Natural killer cell treated with Interleukin-12 subunit alpha and Interleukin-12 subunit beta and Interleukin-15 and Interleukin-18, amount 100 ng/mL, for 72 hours (primary cell): Measurements from ENCODE around the gene LARP4. TPM values are rescaled to one million over a fixed set of nuclear protein-coding genes. Genes with fewer than 3 reads are reported as not detected.
"Not testable (repeated sequence)": the region's sequence is repeated elsewhere in the genome, so short reads cannot be mapped to it uniquely, and the experiment has no call there.

Source experiments
- ATAC-seq, 2 donors: fragments of 150-1000 bp; cut with Tn5 transposase in 1 of 2; sonication (Bioruptor Pico), chemical (Tn5 transposase) in 1 of 2; 2 replicates each; pipeline ENCODE4 v1.10.0; 2021
- DNase-seq: peaks from one replicate; pipeline ENCODE4 v3.0.0; 2022; ENCODE audit warnings: low spot score
- H3K27ac Mint-ChIP-seq, 2 donors: 1 replicate in 1 of 2; 2 replicates in 1 of 2; pipeline ENCODE4 v1.8.0; 2022; ENCODE audit warnings: mixed read lengths in 2 of 2, mild to moderate bottlenecking in 1 of 2, moderate library complexity in 1 of 2
- H3K27me3 Mint-ChIP-seq, 2 donors: 1 replicate in 1 of 2; 2 replicates in 1 of 2; pipeline ENCODE4 v1.8.0; 2022; ENCODE audit warnings: mixed read lengths in 2 of 2
- H3K36me3 Mint-ChIP-seq: one replicate; pipeline ENCODE4 v1.8.0; 2022; ENCODE audit warnings: mixed read lengths
- H3K4me1 Mint-ChIP-seq, 2 donors: 1 replicate in 1 of 2; 2 replicates in 1 of 2; pipeline ENCODE4 v1.8.0; 2022; ENCODE audit warnings: low read depth in 2 of 2, mixed read lengths in 2 of 2, mild to moderate bottlenecking in 1 of 2
- H3K4me3 Mint-ChIP-seq: one replicate; pipeline ENCODE4 v1.8.0; 2022; ENCODE audit warnings: mixed read lengths
- H3K9me3 Mint-ChIP-seq: 2 replicates; pipeline ENCODE4 v1.8.0; 2022; ENCODE audit warnings: mixed read lengths
- total RNA-seq, 2 donors: library from RNA; stranded (reverse); gene quantifications; one replicate each; pipeline ENCODE4 v1.2.3, GENCODE V29; 2022

LARP4 gene
- total RNA-seq, 2 donors from 2014 or later = 68.5 to 79.0 TPM

DNA sequence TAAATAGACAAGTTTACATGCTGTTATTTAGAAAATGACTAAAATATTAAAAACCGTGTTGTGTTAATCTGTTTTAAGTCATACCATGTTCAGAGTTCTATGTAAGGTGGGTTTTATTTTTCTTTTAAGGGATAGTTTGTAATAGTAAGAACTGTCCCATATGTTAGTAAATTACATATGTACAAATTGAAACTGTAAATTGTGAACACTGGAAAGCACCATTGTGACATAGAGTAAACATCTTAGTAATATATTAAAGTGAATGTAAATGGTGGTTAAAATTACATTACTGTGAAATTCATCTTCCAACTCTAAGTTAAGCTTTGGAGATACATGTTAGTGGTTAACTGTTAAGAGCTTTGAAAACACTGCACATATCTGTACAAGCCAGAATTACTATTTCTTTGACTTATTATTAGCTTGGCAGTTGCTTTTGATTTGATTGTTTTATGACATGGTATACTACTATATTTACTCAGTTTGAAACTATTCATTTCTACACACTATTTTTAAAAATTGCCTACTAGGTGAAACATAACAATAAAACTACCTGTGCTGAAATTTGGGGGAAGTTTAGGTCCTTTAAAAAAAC is 76.7 kb downstream of the LARP4 start:
- no peaks in the 10 kb centered on the region for H3K4me1 Mint-ChIP-seq
- peak overlapping the region in 1 of 2 donors; percentile 73 for H3K27ac Mint-ChIP-seq
- no peak overlapping the region for H3K4me3 Mint-ChIP-seq
- H3K36me3 Mint-ChIP-seq = peaks cover 29% of the 10 kb centered on the region
- no peaks in the 10 kb centered on the region for H3K9me3 Mint-ChIP-seq
- DNase-seq = no peak
- no peaks in the 10 kb centered on the region for H3K27me3 Mint-ChIP-seq
- peak in 1 of 2 donors; percentile 36 for ATAC-seq

GRCh38 chr12:50482571-50482970 is 81.9 kb downstream of the LARP4 start:
- no peak for ATAC-seq
- H3K36me3 Mint-ChIP-seq = peaks cover 5% of the 10 kb centered on the region
- H3K27ac Mint-ChIP-seq = no peak overlapping the region
- no peaks in the 10 kb centered on the region for H3K9me3 Mint-ChIP-seq
- H3K4me3 Mint-ChIP-seq = no peak overlapping the region
- H3K27me3 Mint-ChIP-seq = no peaks in the 10 kb centered on the region
- H3K4me1 Mint-ChIP-seq = no peaks in the 10 kb centered on the region
- no peak for DNase-seq

DNA sequence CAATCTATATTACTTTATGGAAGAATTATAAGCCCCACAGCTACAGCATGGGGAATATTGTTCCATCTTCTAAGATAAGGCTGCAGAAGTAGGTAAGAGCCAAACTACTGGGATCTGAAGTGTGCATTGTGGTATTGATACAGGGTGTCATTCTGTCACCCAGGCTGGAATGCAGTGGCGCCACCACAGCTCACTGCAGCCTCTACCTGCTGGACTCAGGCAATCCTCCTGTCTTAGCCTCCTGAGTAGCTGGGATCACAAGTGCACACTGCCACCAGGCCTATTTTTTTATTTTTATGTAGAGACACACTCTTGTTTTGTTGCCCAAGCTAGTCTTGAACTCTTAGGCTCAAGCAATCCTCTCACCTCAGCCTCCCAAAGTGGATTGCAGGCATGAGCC is 82.8 kb downstream of the LARP4 start:
- no peak for DNase-seq
- Mint-ChIP-seq H3K27me3 (no peaks in the 10 kb centered on the region), H3K4me3 (no peak overlapping the region), H3K9me3 (no peaks in the 10 kb centered on the region), H3K27ac (no peak overlapping the region), H3K36me3 (peaks cover 3% of the 10 kb centered on the region), H3K4me1 (no peaks in the 10 kb centered on the region)
- ATAC-seq = no peak

DNA sequence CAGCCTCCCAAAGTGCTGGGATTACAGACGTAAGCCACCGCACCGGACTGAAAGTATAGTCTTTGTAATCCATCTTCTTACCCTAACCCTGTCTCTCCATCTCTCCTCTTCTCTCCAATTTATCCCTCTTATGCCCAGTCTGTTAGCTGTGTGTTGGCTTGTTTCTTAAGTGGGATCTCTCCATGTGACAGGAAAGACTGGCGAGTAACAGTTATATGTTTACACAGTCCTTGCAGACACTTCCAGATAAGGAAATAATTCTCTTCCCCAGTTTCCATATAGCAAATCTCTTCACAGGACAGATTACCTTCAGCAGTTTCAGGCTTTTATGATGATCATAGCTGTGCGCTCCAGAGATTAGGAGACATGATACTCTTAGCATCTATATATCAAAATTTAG is 88.1 kb downstream of the LARP4 start:
- Mint-ChIP-seq H3K27ac (no peak overlapping the region), H3K36me3 (peaks cover 13% of the 10 kb centered on the region), H3K9me3 (peaks cover 5% of the 10 kb centered on the region), H3K27me3 (no peaks in the 10 kb centered on the region), H3K4me3 (no peak overlapping the region), H3K4me1 (no peaks in the 10 kb centered on the region)
- no peak for DNase-seq
- ATAC-seq = no peak

DNA sequence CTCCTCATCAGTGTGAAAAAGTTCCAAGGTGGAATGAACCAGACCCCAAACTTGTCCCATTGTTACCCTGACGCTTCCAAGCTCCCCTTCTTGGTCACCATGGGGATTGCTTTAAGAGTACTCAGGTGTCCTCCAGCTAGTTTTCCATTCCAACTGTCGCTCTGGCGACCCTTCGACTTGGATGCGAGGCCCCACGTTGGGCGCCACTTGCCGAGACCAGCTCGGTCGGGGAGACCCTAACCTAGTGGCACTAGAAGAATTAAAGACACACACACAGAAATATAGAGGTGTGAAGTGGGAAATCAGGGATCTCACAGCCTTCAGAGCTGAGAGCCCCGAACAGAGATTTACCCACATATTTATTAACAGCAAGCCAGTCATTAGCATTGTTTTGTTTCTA is 97.4 kb downstream of the LARP4 start:
- not testable (repeated sequence) for H3K4me3 Mint-ChIP-seq, H3K27ac Mint-ChIP-seq, H3K4me1 Mint-ChIP-seq, DNase-seq, ATAC-seq, H3K9me3 Mint-ChIP-seq, H3K27me3 Mint-ChIP-seq
- peaks cover 47% of the 10 kb centered on the region for H3K36me3 Mint-ChIP-seq

- Mint-ChIP-seq H3K9me3 (no peaks in the 10 kb centered on the region), H3K4me1 (peaks cover 30 to 38% of the 10 kb centered on the region in 2 donors), H3K4me3 (peak within 1 kb of the TSS; percentile 91), H3K36me3 (no peaks in the 10 kb centered on the region), H3K27ac (peak within 1 kb of the TSS; percentile 70 to 90), H3K27me3 (no peaks in the 10 kb centered on the region)
- DNase-seq (peak; percentile 97), ATAC-seq (peak; percentile 98)
Observed at GRCh38 chr12:50504798-50505674, 104.4 kb downstream of the LARP4 start, which contains the start of gene DIP2B. DIP2B (plus strand) TSS chr12:50504985; CDS start chr12:50505141, 156 bp downstream.

GRCh38 chr12:50505675-50506530 is 105.2 kb downstream of the LARP4 start:
- Mint-ChIP-seq H3K4me3 (peak overlapping the region; percentile 91), H3K9me3 (no peaks in the 10 kb centered on the region), H3K36me3 (no peaks in the 10 kb centered on the region), H3K4me1 (peaks cover 30 to 38% of the 10 kb centered on the region in 2 donors), H3K27ac (peak overlapping the region; percentile 70 to 90), H3K27me3 (no peaks in the 10 kb centered on the region)
- no peak for ATAC-seq
- DNase-seq = no peak

DNA sequence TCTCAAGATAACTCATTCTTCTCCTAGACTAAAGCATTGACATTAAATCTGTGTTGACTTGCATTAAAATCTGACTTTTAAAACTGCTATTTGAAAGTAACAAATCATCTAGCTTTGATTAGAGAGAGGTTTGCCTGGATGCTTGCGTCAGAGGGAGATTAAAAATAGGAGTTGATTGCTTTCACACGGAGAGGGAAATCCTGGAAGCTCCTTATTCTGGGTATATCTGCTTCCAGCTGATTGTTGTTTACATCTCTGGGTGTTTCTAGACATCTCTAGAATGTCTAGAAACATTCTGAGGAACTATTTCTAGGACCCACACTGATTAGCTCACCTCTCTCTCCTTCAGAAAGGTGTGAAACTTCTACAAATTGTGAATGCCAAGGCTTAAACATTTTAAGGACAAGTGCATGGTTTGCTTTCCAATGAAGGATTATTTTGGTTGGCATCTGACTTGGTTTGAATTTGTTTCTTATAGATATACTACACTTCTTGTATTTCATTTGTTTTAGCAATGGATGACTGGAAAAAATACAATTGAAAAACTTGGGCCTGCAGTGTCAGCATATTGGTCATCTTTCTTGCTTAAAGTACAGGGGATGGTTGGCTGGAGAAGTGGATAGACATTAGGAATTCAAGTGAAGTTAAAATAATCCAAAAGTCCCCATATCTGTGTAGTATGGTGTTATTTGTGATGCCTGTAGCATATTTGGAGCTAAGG is 106.2 kb downstream of the LARP4 start:
- Mint-ChIP-seq H3K36me3 (no peaks in the 10 kb centered on the region), H3K9me3 (no peaks in the 10 kb centered on the region), H3K4me1 (peaks cover 30 to 38% of the 10 kb centered on the region in 2 donors), H3K27ac (peak overlapping the region; percentile 70 to 90), H3K27me3 (no peaks in the 10 kb centered on the region), H3K4me3 (peak overlapping the region; percentile 91)
- ATAC-seq = no peak
- DNase-seq = no peak

DNA sequence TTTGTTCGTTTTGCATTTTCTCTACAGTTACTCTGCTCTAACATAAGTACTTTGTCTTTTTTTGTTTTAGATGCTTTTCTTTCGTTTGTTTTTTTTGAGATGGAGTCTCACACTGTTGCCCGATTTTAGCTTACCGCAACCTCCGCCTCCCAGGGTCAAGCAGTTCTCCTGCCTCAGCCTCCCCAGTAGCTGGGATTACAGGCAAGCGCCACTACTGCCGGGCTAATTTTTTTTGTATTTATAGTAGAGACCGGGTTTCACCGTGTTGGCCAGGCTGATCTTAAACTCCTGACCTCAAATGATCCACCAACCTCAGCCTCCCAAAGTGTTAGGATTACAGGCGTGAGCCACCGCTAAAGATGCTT is 106.8 kb downstream of the LARP4 start:
- DNase-seq (no peak), ATAC-seq (no peak)
- H3K4me1 Mint-ChIP-seq = peaks cover 30 to 38% of the 10 kb centered on the region in 2 donors
- peak overlapping the region; percentile 20 to 90 for H3K27ac Mint-ChIP-seq
- H3K27me3 Mint-ChIP-seq = no peaks in the 10 kb centered on the region
- H3K9me3 Mint-ChIP-seq = no peaks in the 10 kb centered on the region
- peak overlapping the region; percentile 91 for H3K4me3 Mint-ChIP-seq
- H3K36me3 Mint-ChIP-seq = no peaks in the 10 kb centered on the region

- Mint-ChIP-seq H3K4me3 (peak overlapping the region; percentile 41), H3K4me1 (peaks cover 30 to 38% of the 10 kb centered on the region in 2 donors), H3K9me3 (no peaks in the 10 kb centered on the region), H3K36me3 (no peaks in the 10 kb centered on the region), H3K27ac (peak overlapping the region; percentile 20 to 90), H3K27me3 (no peaks in the 10 kb centered on the region)
- DNase-seq (no peak), ATAC-seq (no peak)
Observed at GRCh38 chr12:50507930-50508329, 107.2 kb downstream of the LARP4 start.

DNA sequence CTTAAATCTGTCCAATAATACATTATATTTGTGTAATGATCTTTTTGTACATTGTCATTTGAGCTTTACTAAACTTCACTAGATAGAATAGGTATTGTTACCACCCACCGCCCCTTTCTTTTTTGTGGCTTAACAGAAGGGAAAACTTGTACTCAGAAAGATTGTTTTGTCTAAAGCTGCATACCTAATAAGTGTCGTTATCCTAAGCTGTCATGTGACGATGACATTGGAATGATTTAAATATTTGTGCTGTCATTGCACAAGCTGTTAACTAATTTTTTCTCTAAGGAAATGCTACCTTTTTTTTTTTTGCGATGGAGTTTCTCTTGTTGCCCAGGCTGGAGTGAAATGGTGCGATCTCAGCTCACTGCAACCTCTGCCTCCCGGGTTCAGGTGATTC is 107.7 kb downstream of the LARP4 start:
- Mint-ChIP-seq H3K36me3 (no peaks in the 10 kb centered on the region), H3K27me3 (no peaks in the 10 kb centered on the region), H3K4me3 (no peak overlapping the region), H3K9me3 (no peaks in the 10 kb centered on the region), H3K4me1 (peaks cover 30 to 38% of the 10 kb centered on the region in 2 donors), H3K27ac (peak overlapping the region in 1 of 2 donors; percentile 90)
- DNase-seq = no peak
- ATAC-seq = no peak

DNA sequence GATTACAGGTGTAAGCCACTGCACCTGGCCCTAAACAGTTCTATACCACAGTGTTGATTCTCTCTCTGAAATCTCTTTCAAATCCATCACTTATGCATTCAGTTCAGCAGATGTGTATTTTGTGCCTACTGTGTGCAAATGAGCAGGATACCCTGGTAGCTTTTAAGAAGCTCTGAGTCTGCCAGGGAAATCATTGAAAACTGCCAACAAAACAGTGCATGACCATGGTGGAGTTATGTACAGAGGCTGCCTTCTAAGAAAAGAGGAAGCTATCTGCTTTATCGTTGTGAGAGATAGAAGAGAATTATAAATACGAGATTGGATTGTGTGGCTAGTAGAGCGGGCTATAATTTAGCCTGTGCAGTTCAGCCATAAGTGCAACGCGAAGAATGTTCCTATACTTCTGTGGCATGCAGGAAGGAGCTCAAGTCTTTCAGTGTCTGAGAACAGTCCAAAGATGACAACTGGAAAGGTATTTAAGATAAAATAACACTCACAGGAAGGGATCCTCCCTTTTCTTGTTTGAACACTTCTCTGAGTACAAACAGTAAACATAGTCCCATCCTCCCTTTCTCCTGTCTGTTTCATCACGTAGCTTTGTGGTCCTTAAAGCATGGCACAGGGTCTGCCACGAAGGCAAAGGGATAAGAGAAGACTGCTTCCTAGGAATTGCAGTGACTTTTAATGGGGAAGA is 108.4 kb downstream of the LARP4 start:
- ATAC-seq (no peak), DNase-seq (no peak)
- H3K4me1 Mint-ChIP-seq = peaks cover 32 to 38% of the 10 kb centered on the region in 2 donors
- no peaks in the 10 kb centered on the region for H3K36me3 Mint-ChIP-seq
- H3K27me3 Mint-ChIP-seq = no peaks in the 10 kb centered on the region
- H3K27ac Mint-ChIP-seq = no peak overlapping the region
- no peak overlapping the region for H3K4me3 Mint-ChIP-seq
- no peaks in the 10 kb centered on the region for H3K9me3 Mint-ChIP-seq
